Mesothelial cell of epicardium (in vitro differentiated cells): ENCODE results near the gene EGFLAM. TPM values are rescaled to one million over a fixed set of nuclear protein-coding genes. Genes with fewer than 3 reads are reported as not detected.

Source experiments
- DNase-seq, 2 experiments: peaks; one replicate each; pipeline ENCODE4 v3.0.0; 2021; ENCODE audit warnings: low spot score in 2 of 2; ENCODE audit not compliant: unreplicated experiment in 2 of 2
- H3K27ac Mint-ChIP-seq: 2 replicates; pipeline ENCODE4 v1.8.0; 2021; ENCODE audit warnings: mixed read lengths
- H3K27me3 Mint-ChIP-seq: 2 replicates; pipeline ENCODE4 v1.8.0; 2021; ENCODE audit warnings: low read depth, mixed read lengths
- H3K36me3 Mint-ChIP-seq: 2 replicates; pipeline ENCODE4 v1.8.0; 2021; ENCODE audit warnings: mixed read lengths
- H3K4me1 Mint-ChIP-seq: 2 replicates; pipeline ENCODE4 v1.8.0; 2021; ENCODE audit warnings: mixed read lengths
- H3K4me3 Mint-ChIP-seq: 2 replicates; pipeline ENCODE4 v1.8.0; 2021; ENCODE audit warnings: mild to moderate bottlenecking, moderate library complexity, mixed read lengths
- H3K9me3 Mint-ChIP-seq: 2 replicates; pipeline ENCODE4 v1.8.0; 2021; ENCODE audit warnings: mixed read lengths
- total RNA-seq: library from RNA; stranded (reverse); gene quantifications from 3 replicates; pipeline ENCODE4 v1.2.1, GENCODE V29; 2021
- TF ChIP-seq, protein P1 (sequence below): fragments of 200-600 bp; sonication (generic); IDR thresholded peaks from one replicate; pipeline ENCODE4 v1.5.0; 2021; ENCODE audit warnings: antibody characterized with exemption; ENCODE audit not compliant: unreplicated experiment

Gene EGFLAM
- total RNA-seq, 1 donor from 2014 or later, result 6.8 TPM

DNA sequence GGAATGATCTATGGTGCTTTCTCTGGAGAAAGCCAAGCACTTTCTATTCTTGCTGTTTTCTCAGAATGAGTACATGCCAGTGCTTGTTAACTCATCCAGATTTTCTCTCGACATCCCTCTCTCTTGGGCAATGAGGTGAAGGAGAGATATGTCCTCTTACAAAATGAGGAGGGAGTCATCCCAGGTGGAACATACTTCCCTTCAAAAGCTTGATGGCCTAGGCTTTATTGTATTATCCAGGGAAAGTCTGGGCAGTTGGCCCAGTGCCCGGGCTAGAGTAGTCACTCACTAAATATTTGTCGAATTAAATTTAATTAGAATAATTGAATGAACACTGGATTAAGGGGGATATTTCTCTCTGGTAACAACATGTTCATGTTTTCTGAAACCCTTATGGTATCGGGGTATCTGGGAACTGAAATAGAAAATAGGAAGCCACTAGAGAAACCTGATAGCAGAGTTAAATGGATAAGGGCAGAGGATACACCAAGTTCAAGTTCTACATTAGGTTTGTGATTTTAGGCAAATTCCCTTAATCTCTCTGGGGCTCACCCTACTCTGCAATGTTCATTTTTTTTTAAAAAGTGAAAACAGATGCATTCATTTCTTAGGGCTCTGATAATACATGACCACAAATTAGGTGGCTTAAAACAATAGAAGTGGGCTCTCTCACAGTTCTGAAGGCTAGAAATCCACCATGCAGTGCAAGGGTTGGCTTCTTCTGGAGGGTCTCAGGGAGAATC, 198.5 kb downstream of the EGFLAM start:
- H3K4me3 Mint-ChIP-seq, result no peak overlapping the region
- no peaks in the 10 kb centered on the region for H3K36me3 Mint-ChIP-seq
- peaks cover 3% of the 10 kb centered on the region for H3K27me3 Mint-ChIP-seq
- H3K4me1 Mint-ChIP-seq, result no peaks in the 10 kb centered on the region
- no peak for DNase-seq
- TF ChIP-seq, protein P1, sequence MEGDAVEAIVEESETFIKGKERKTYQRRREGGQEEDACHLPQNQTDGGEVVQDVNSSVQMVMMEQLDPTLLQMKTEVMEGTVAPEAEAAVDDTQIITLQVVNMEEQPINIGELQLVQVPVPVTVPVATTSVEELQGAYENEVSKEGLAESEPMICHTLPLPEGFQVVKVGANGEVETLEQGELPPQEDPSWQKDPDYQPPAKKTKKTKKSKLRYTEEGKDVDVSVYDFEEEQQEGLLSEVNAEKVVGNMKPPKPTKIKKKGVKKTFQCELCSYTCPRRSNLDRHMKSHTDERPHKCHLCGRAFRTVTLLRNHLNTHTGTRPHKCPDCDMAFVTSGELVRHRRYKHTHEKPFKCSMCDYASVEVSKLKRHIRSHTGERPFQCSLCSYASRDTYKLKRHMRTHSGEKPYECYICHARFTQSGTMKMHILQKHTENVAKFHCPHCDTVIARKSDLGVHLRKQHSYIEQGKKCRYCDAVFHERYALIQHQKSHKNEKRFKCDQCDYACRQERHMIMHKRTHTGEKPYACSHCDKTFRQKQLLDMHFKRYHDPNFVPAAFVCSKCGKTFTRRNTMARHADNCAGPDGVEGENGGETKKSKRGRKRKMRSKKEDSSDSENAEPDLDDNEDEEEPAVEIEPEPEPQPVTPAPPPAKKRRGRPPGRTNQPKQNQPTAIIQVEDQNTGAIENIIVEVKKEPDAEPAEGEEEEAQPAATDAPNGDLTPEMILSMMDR, result no peak
- H3K9me3 Mint-ChIP-seq, result no peaks in the 10 kb centered on the region
- H3K27ac Mint-ChIP-seq, result no peak overlapping the region

DNA sequence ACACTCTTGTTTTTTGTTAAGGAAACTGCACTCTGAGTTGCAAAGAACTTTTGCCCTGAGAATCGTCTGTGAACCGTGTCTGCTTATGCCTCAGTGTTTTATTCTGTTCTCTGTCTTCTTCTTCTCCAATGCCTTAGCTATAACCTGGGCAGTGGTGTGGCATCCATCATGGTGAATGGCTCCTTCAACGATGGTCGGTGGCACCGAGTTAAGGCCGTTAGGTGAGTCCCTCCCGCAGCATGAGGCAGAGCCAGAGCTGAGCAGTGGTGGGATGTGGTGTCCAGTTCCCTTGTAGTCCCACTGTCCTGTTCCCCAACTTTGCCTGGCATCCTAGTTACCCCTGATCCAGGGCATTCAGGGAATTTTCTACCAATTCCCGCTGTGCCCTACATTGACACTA, 199.8 kb downstream of the EGFLAM start:
- no peak for DNase-seq
- Mint-ChIP-seq H3K27ac (no peak overlapping the region), H3K27me3 (peaks cover 3% of the 10 kb centered on the region), H3K4me1 (no peaks in the 10 kb centered on the region), H3K9me3 (no peaks in the 10 kb centered on the region), H3K36me3 (no peaks in the 10 kb centered on the region), H3K4me3 (no peak overlapping the region)
- TF ChIP-seq, protein P1, result no peak

DNA sequence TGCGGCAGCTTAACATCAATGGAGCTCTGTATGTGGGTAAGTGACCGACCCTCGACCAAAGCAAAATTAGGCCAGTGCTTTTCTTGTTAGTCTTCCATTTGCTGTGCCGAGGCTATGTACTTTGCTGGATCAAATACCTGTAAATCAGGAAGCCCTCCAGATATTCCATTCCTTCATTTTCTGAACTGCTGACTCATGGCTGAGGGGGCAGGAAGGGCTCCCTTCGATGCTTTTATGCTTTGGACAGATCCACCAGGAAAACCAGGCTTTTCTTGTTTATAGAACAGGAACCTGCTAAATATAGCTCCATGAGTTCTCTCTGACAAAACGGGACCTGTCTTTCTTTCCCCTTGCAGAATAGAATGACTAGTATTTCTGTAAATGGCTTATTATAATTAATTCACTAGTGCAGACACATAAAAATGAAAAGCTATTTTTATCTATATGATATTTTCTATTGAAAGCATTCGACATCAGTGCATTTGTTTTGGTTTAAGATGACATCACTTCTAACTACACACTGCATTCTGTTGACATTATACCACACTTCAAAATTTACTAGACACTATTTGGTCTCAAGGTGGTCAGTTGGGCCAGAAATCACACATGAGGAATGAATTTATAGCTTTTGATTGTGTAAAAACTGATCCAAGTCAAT, 204.7 kb downstream of the EGFLAM start:
- Mint-ChIP-seq H3K27ac (no peak overlapping the region), H3K27me3 (no peaks in the 10 kb centered on the region), H3K4me1 (peaks cover 6% of the 10 kb centered on the region), H3K9me3 (no peaks in the 10 kb centered on the region), H3K4me3 (no peak overlapping the region), H3K36me3 (no peaks in the 10 kb centered on the region)
- no peak for DNase-seq
- TF ChIP-seq, protein P1, result no peak

DNA sequence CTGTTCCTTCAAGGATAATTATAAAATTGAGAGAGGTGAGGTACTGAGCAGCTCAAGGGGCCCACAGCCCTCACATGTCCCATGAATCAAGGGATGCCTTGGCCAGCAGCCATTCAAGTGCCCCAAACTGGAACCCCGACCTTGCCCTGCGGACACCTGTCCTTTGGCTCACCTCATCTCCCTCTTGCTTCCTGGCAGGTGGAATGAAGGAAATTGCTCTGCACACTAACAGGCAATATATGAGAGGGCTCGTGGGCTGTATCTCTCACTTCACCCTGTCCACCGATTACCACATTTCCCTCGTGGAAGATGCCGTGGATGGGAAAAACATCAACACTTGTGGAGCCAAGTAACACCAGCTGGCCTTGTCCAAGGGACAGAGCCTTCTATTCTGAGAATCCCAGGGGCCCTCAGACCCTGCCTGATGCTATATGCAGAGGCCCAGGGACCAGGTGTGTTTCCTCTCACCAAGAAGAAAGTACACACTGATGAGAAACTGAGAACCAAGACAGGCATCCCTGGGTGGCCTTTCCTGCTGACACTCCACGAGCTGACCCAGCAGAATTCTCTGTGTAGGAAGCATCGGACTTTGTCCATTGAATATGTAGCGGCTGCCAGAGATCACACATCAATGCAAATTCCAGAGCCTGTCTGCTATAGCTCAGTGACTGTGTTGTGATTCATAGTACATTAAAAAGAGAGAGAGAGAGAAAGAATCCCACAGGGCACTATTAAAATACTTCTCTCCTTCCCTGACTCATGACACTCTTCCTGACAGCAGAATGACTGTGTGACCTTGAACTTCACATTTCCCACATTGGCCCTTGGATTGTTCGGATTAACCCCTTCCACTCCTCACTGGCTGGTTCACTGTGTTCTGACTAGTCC, 205.5 kb downstream of the EGFLAM start:
- H3K27ac Mint-ChIP-seq, result peak overlapping the region; percentile 13
- peaks cover 8% of the 10 kb centered on the region for H3K4me1 Mint-ChIP-seq
- no peak for DNase-seq
- TF ChIP-seq, protein P1, result no peak
- H3K36me3 Mint-ChIP-seq, result no peaks in the 10 kb centered on the region
- no peak overlapping the region for H3K4me3 Mint-ChIP-seq
- H3K9me3 Mint-ChIP-seq, result no peaks in the 10 kb centered on the region
- no peaks in the 10 kb centered on the region for H3K27me3 Mint-ChIP-seq

DNA sequence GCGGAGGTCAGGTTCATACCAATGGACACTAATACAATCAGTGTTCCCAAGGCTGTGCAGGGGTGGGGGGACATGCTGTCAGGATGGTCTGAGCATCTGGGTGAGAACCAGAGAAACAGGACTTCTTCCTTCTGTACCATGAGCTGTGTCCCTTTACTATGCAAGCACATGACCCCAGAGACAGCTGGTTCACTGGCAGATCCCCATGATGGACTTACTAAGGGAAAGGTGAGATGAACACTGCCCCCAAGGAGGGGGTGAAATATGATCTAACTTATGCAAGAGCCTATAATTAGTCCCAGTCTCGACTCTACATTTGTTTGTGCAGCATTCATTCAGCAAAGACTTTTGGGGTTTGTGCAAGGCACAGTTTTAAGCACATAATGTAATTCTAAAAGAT, 206.7 kb downstream of the EGFLAM start:
- no peak overlapping the region for H3K27ac Mint-ChIP-seq
- H3K27me3 Mint-ChIP-seq, result no peaks in the 10 kb centered on the region
- no peak overlapping the region for H3K4me3 Mint-ChIP-seq
- TF ChIP-seq, protein P1, result no peak
- H3K9me3 Mint-ChIP-seq, result no peaks in the 10 kb centered on the region
- no peak for DNase-seq
- no peaks in the 10 kb centered on the region for H3K36me3 Mint-ChIP-seq
- H3K4me1 Mint-ChIP-seq, result peaks cover 14% of the 10 kb centered on the region
